Small intestine (tissue), 7 donors: Measurements from ENCODE around the gene ELOVL6. TPM values are rescaled to one million over a fixed set of nuclear protein-coding genes. Genes with fewer than 3 reads are reported as not detected.

Source experiments
- DNase-seq, 2 donors: peaks; one replicate each; pipeline versions ENCODE4 v3.0.0 to v3.0.0-alpha.2; 2013
- FAIRE-seq: peaks from 2 replicates; lab custom pipeline; 2012; peaks lifted over from hg19 to GRCh38; lab: Jason Lieb, UNC
- H3K27ac ChIP-seq, 3 donors: one replicate each; pipeline ENCODE4 v1.5.1; 2013; ENCODE audit warnings: low read length in 2 of 3, mild to moderate bottlenecking in 2 of 3, control low read depth in 1 of 3, inconsistent platforms in 1 of 3, low read depth in 1 of 3, moderate library complexity in 1 of 3
- H3K27me3 ChIP-seq, 3 donors: one replicate each; pipeline ENCODE4 v1.6.1; 2013; ENCODE audit warnings: low read length in 3 of 3, inconsistent platforms in 1 of 3; ENCODE audit not compliant: control insufficient read depth in 3 of 3, insufficient read depth in 3 of 3
- H3K36me3 ChIP-seq, 3 donors: one replicate each; pipeline ENCODE4 v1.6.1; 2013; ENCODE audit warnings: low read length in 3 of 3, inconsistent platforms in 1 of 3, low read depth in 1 of 3, mild to moderate bottlenecking in 1 of 3, moderate library complexity in 1 of 3; ENCODE audit not compliant: control insufficient read depth in 3 of 3, insufficient read depth in 2 of 3
- H3K4me1 ChIP-seq, 3 donors: one replicate each; pipeline ENCODE4 v1.6.1; 2013; ENCODE audit warnings: low read length in 2 of 3, inconsistent platforms in 1 of 3, low read depth in 1 of 3, mild to moderate bottlenecking in 1 of 3, moderate library complexity in 1 of 3; ENCODE audit not compliant: control insufficient read depth in 3 of 3, insufficient read depth in 2 of 3
- H3K4me3 ChIP-seq, 3 donors: one replicate each; pipeline ENCODE4 v1.5.1; 2013; ENCODE audit warnings: low read length in 3 of 3, control low read depth in 1 of 3, inconsistent platforms in 1 of 3, low read depth in 1 of 3, mild to moderate bottlenecking in 1 of 3, moderate library complexity in 1 of 3
- H3K9me3 ChIP-seq, 2 donors: one replicate each; pipeline ENCODE4 v1.6.1; 2013; ENCODE audit warnings: low read depth in 1 of 2, low read length in 1 of 2; ENCODE audit not compliant: control insufficient read depth in 2 of 2, insufficient read depth in 1 of 2
- WGBS, 3 donors: extraction: QIAGEN DNeasy Blood & Tissue Kit; methylation state at CpG; one replicate each; pipeline ENCODE4 v1.1.7; 2013; 5-methylcytosine and 5-hydroxymethylcytosine counted together
- polyA plus RNA-seq, 4 donors: library from polyadenylated mRNA; stranded (reverse) in 3 of 4; unstranded in 1 of 4; fragments of 200-250 nt in 3 of 4; fragments of 120-200 nt in 1 of 4; gene quantifications; one replicate each; pipeline versions ENCODE4 v1.2.1 to v1.2.3, GENCODE V29; 2013
- donor health status: healthy with polysubstance abuse.
- donor health status: control.
- donor health status: control.
- donor health status: Bipolar disorder and iron deficiency.
- donor health status: healthy.

Gene ELOVL6
- polyA plus RNA-seq, 4 donors, result 2.7 to 19.1 (median 5.2) TPM

GRCh38 chr4:110128029-110128428 is 70.4 kb downstream of the ELOVL6 start:
- Histone ChIP-seq H3K9me3 (no peaks in the 10 kb centered on the region), H3K4me3 (no peak overlapping the region), H3K36me3 (no peaks in the 10 kb centered on the region), H3K27me3 (no peaks in the 10 kb centered on the region), H3K27ac (peak overlapping the region; percentile 19 to 67 (median 30)), H3K4me1 (peaks cover 0 to 36% (median 6%) of the 10 kb centered on the region in 3 donors)
- WGBS, 3 donors, result 71 to 81% (median 78%) methylated on average over 4 of the region's 4 CpGs
- no peak for FAIRE-seq
- no peak for DNase-seq

GRCh38 chr4:110124711-110125110 is 73.7 kb downstream of the ELOVL6 start:
- Histone ChIP-seq H3K4me1 (peaks cover 0 to 12% (median 0%) of the 10 kb centered on the region in 3 donors), H3K27ac (no peak overlapping the region), H3K27me3 (no peaks in the 10 kb centered on the region), H3K36me3 (no peaks in the 10 kb centered on the region), H3K4me3 (no peak overlapping the region), H3K9me3 (no peaks in the 10 kb centered on the region)
- no peak for DNase-seq
- no peak for FAIRE-seq

- FAIRE-seq (no peak), DNase-seq (no peak)
- Histone ChIP-seq H3K4me3 (no peak overlapping the region), H3K36me3 (no peaks in the 10 kb centered on the region), H3K27ac (no peak overlapping the region), H3K27me3 (no peaks in the 10 kb centered on the region), H3K9me3 (no peaks in the 10 kb centered on the region), H3K4me1 (peaks cover 0 to 10% (median 4%) of the 10 kb centered on the region in 3 donors)
Observed at GRCh38 chr4:110122201-110122600, 76.2 kb downstream of the ELOVL6 start.

GRCh38 chr4:110120506-110120905 is 77.9 kb downstream of the ELOVL6 start:
- FAIRE-seq (no peak), DNase-seq (no peak)
- 96 to 97% (median 96%) methylated on average over 6 of the region's 6 CpGs for WGBS, 3 donors
- no peaks in the 10 kb centered on the region for H3K9me3 ChIP-seq
- peaks cover 0 to 10% (median 4%) of the 10 kb centered on the region in 3 donors for H3K4me1 ChIP-seq
- H3K27me3 ChIP-seq, result no peaks in the 10 kb centered on the region
- no peak overlapping the region for H3K4me3 ChIP-seq
- H3K27ac ChIP-seq, result no peak overlapping the region
- no peaks in the 10 kb centered on the region for H3K36me3 ChIP-seq

- Histone ChIP-seq H3K4me1 (peaks cover 0 to 10% (median 4%) of the 10 kb centered on the region in 3 donors), H3K9me3 (no peaks in the 10 kb centered on the region), H3K27me3 (no peaks in the 10 kb centered on the region), H3K36me3 (no peaks in the 10 kb centered on the region), H3K27ac (peak overlapping the region in 1 of 3 donors; percentile 80), H3K4me3 (no peak overlapping the region)
- DNase-seq (peak in 1 of 2 donors; percentile 39), FAIRE-seq (no peak)
- WGBS, 3 donors, result 76 to 93% (median 86%) methylated on average over 1 of the region's 1 CpG
Observed at GRCh38 chr4:110119880-110120279, 78.5 kb downstream of the ELOVL6 start.

GRCh38 chr4:110119337-110119736 is 79.1 kb downstream of the ELOVL6 start:
- Histone ChIP-seq H3K27me3 (no peaks in the 10 kb centered on the region), H3K9me3 (no peaks in the 10 kb centered on the region), H3K4me3 (no peak overlapping the region), H3K4me1 (peaks cover 0 to 10% (median 4%) of the 10 kb centered on the region in 3 donors), H3K36me3 (no peaks in the 10 kb centered on the region), H3K27ac (peak overlapping the region in 1 of 3 donors; percentile 80)
- DNase-seq, result peak; percentile 84 to 88
- WGBS, 3 donors, result 13 to 45% (median 21%) methylated on average over 3 of the region's 3 CpGs
- no peak for FAIRE-seq

GRCh38 chr4:110112056-110112455 is 86.4 kb downstream of the ELOVL6 start:
- H3K27ac ChIP-seq, result no peak overlapping the region
- FAIRE-seq (no peak), DNase-seq (no peak)
- H3K27me3 ChIP-seq, result no peaks in the 10 kb centered on the region
- no peaks in the 10 kb centered on the region for H3K9me3 ChIP-seq
- peaks cover 0 to 3% (median 0%) of the 10 kb centered on the region in 3 donors for H3K4me1 ChIP-seq
- H3K36me3 ChIP-seq, result no peaks in the 10 kb centered on the region
- WGBS, 3 donors, result 96 to 97% (median 97%) methylated on average over 4 of the region's 4 CpGs
- no peak overlapping the region for H3K4me3 ChIP-seq

- Histone ChIP-seq H3K4me3 (no peak overlapping the region), H3K27ac (no peak overlapping the region), H3K9me3 (no peaks in the 10 kb centered on the region), H3K27me3 (no peaks in the 10 kb centered on the region), H3K36me3 (peaks cover 0 to 4% (median 2%) of the 10 kb centered on the region in 3 donors), H3K4me1 (peaks cover 0 to 8% (median 0%) of the 10 kb centered on the region in 3 donors)
- no peak for DNase-seq
- WGBS, 3 donors, result 89 to 97% (median 92%) methylated on average over 3 of the region's 3 CpGs
- FAIRE-seq, result no peak
Observed at GRCh38 chr4:110109455-110109854, 89.0 kb downstream of the ELOVL6 start.

GRCh38 chr4:110108960-110109359 is 89.5 kb downstream of the ELOVL6 start:
- Histone ChIP-seq H3K4me1 (peaks cover 0 to 8% (median 0%) of the 10 kb centered on the region in 3 donors), H3K9me3 (no peaks in the 10 kb centered on the region), H3K27me3 (no peaks in the 10 kb centered on the region), H3K27ac (no peak overlapping the region), H3K4me3 (no peak overlapping the region), H3K36me3 (peaks cover 0 to 4% (median 2%) of the 10 kb centered on the region in 3 donors)
- 94 to 100% (median 96%) methylated on average over 1 of the region's 1 CpG for WGBS, 3 donors
- no peak for FAIRE-seq
- no peak for DNase-seq
